Neutrophil (primary cell): Measurements from ENCODE around the gene CMTR1.

Source experiments
- H3K27ac ChIP-seq: fragments of 200-600 bp; sonication (generic); 2 replicates; pipeline ENCODE4 v1.5.1; 2016; ENCODE audit warnings: mild to moderate bottlenecking, moderate library complexity
- H3K27me3 ChIP-seq: fragments of 200-600 bp; sonication (generic); 2 replicates; pipeline ENCODE4 v1.6.0; 2016; ENCODE audit warnings: mild to moderate bottlenecking
- H3K36me3 ChIP-seq: fragments of 200-600 bp; sonication (generic); 2 replicates; pipeline ENCODE4 v1.5.1; 2017
- H3K4me1 ChIP-seq, 2 experiments: fragments of 200-600 bp in 1 of 2; sonication (generic) in 1 of 2; 1 replicate in 1 of 2; 2 replicates in 1 of 2; pipeline versions ENCODE4 v1.5.1 to v1.6.1; 2013 to 2016; ENCODE audit warnings: low read depth in 1 of 2, low read length in 1 of 2, mild to moderate bottlenecking in 1 of 2, moderate library complexity in 1 of 2; ENCODE audit not compliant: control insufficient read depth in 1 of 2, insufficient read depth in 1 of 2
- H3K4me3 ChIP-seq, 2 experiments: fragments of 200-600 bp in 1 of 2; sonication (generic) in 1 of 2; 1 replicate in 1 of 2; 2 replicates in 1 of 2; pipeline ENCODE4 v1.5.1; 2013 to 2016; ENCODE audit warnings: low read depth in 1 of 2, low read length in 1 of 2, mild to moderate bottlenecking in 1 of 2, moderate library complexity in 1 of 2
- H3K9me3 ChIP-seq: fragments of 200-600 bp; sonication (generic); 2 replicates; pipeline ENCODE4 v1.5.1; 2016
- CTCF ChIP-seq: fragments of 200-600 bp; sonication (generic); IDR thresholded peaks from 2 replicates; pipeline ENCODE4 v1.5.1; 2016; ENCODE audit warnings: antibody characterized with exemption

Gene CMTR1

GRCh38 chr6:37503309-37503965, 70.4 kb downstream of the CMTR1 start:
- Histone ChIP-seq H3K27me3 (peaks cover 44% of the 10 kb centered on the region), H3K27ac (no peak overlapping the region), H3K9me3 (no peaks in the 10 kb centered on the region), H3K36me3 (no peaks in the 10 kb centered on the region), H3K4me3 (no peak overlapping the region), H3K4me1 (peaks cover 3 to 6% of the 10 kb centered on the region in 2 experiments)
- no peak for TF ChIP-seq CTCF

GRCh38 chr6:37504024-37504423, 71.0 kb downstream of the CMTR1 start:
- Histone ChIP-seq H3K9me3 (no peaks in the 10 kb centered on the region), H3K4me3 (no peak overlapping the region), H3K36me3 (no peaks in the 10 kb centered on the region), H3K27me3 (peaks cover 50% of the 10 kb centered on the region), H3K27ac (no peak overlapping the region), H3K4me1 (peaks cover 2 to 5% of the 10 kb centered on the region in 2 experiments)
- TF ChIP-seq CTCF, result no peak

- TF ChIP-seq CTCF, result no peak
- no peak overlapping the region for H3K27ac ChIP-seq
- H3K36me3 ChIP-seq, result no peaks in the 10 kb centered on the region
- peaks cover 64% of the 10 kb centered on the region for H3K27me3 ChIP-seq
- no peaks in the 10 kb centered on the region for H3K4me1 ChIP-seq
- H3K9me3 ChIP-seq, result no peaks in the 10 kb centered on the region
- no peak overlapping the region for H3K4me3 ChIP-seq
Observed at GRCh38 chr6:37506479-37506878, 73.5 kb downstream of the CMTR1 start.

GRCh38 chr6:37507077-37507476, 74.1 kb downstream of the CMTR1 start:
- Histone ChIP-seq H3K4me3 (no peak overlapping the region), H3K27me3 (peaks cover 64% of the 10 kb centered on the region), H3K36me3 (no peaks in the 10 kb centered on the region), H3K4me1 (no peaks in the 10 kb centered on the region), H3K27ac (no peak overlapping the region), H3K9me3 (no peaks in the 10 kb centered on the region)
- no peak for TF ChIP-seq CTCF

GRCh38 chr6:37507690-37508421, 74.8 kb downstream of the CMTR1 start:
- peaks cover 64% of the 10 kb centered on the region for H3K27me3 ChIP-seq
- no peak for TF ChIP-seq CTCF
- H3K4me3 ChIP-seq, result no peak overlapping the region
- no peaks in the 10 kb centered on the region for H3K36me3 ChIP-seq
- H3K27ac ChIP-seq, result no peak overlapping the region
- no peaks in the 10 kb centered on the region for H3K4me1 ChIP-seq
- H3K9me3 ChIP-seq, result no peaks in the 10 kb centered on the region
